Right atrium auricular region (tissue), 2 donors: ENCODE data around the gene CDH19. TPM values are rescaled to one million over a fixed set of nuclear protein-coding genes. Genes with fewer than 3 reads are reported as not detected.

Experiments used
- DNase-seq: peaks from one replicate; pipeline ENCODE4 v3.0.0-alpha.2; 2019; ENCODE audit warnings: low spot score
- H3K27ac ChIP-seq, 2 donors: fragments of 200-600 bp; sonication (generic); 1 replicate in 1 of 2; 2 replicates in 1 of 2; pipeline ENCODE4 v1.5.1; 2016 to 2019
- H3K27me3 ChIP-seq, 2 donors: fragments of 200-600 bp; sonication (generic); one replicate each; pipeline versions ENCODE4 v1.5.1 to v1.6.0; 2017 to 2019
- H3K36me3 ChIP-seq: fragments of 200-600 bp; sonication (generic); one replicate; pipeline ENCODE4 v1.5.1; 2016
- H3K4me1 ChIP-seq, 2 donors: fragments of 200-600 bp; sonication (generic); one replicate each; pipeline versions ENCODE4 v1.5.1 to v1.6.0; 2017 to 2019
- H3K4me3 ChIP-seq, 2 donors: fragments of 200-600 bp; sonication (generic); 1 replicate in 1 of 2; 2 replicates in 1 of 2; pipeline ENCODE4 v1.5.1; 2017 to 2019; ENCODE audit warnings: mild to moderate bottlenecking in 1 of 2, moderate library complexity in 1 of 2
- H3K9me3 ChIP-seq, 2 donors: fragments of 200-600 bp; sonication (generic); one replicate each; pipeline ENCODE4 v1.5.1; 2019
- total RNA-seq, 2 donors: library from RNA; depleted of rRNA; stranded (reverse); fragments of >200 nt; gene quantifications; one replicate each; pipeline ENCODE4 v1.1.0, GENCODE V29; 2016
- TF ChIP-seq, protein P1 (sequence below), 2 donors: fragments of 200-600 bp; sonication (generic); IDR thresholded peaks; one replicate each; pipeline ENCODE4 v1.5.1; 2019; ENCODE audit warnings: antibody characterized with exemption in 2 of 2

Gene CDH19
- total RNA-seq, 2 donors from 2014 or later: 30.4 to 72.3 TPM

DNA sequence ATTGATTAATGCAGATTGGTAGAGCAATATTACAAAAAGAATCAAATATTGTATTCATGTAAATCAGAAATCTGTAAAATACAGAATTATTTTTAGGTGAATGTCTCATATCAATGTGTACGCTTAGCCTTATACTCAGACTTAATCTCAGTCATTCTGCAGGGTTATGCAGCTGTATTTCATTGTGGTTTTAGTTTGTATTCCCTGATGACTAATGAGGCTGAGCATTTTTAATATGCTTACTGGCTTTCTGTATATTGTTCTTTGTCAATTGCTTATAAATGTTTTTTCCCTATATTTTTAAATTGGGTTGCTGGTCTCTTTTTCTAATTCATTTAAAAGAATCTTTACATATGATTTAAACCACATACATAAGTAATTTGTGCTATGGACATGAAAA is 50.1 kb downstream of the CDH19 start:
- no peaks in the 10 kb centered on the region for H3K4me1 ChIP-seq
- no peak for DNase-seq
- no peaks in the 10 kb centered on the region for H3K36me3 ChIP-seq
- H3K9me3 ChIP-seq: no peaks in the 10 kb centered on the region
- H3K27ac ChIP-seq: no peak overlapping the region
- no peaks in the 10 kb centered on the region for H3K27me3 ChIP-seq
- TF ChIP-seq, protein P1, sequence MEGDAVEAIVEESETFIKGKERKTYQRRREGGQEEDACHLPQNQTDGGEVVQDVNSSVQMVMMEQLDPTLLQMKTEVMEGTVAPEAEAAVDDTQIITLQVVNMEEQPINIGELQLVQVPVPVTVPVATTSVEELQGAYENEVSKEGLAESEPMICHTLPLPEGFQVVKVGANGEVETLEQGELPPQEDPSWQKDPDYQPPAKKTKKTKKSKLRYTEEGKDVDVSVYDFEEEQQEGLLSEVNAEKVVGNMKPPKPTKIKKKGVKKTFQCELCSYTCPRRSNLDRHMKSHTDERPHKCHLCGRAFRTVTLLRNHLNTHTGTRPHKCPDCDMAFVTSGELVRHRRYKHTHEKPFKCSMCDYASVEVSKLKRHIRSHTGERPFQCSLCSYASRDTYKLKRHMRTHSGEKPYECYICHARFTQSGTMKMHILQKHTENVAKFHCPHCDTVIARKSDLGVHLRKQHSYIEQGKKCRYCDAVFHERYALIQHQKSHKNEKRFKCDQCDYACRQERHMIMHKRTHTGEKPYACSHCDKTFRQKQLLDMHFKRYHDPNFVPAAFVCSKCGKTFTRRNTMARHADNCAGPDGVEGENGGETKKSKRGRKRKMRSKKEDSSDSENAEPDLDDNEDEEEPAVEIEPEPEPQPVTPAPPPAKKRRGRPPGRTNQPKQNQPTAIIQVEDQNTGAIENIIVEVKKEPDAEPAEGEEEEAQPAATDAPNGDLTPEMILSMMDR (IDR thresholded peaks at IDR 0.05): no peak
- H3K4me3 ChIP-seq: no peak overlapping the region

DNA sequence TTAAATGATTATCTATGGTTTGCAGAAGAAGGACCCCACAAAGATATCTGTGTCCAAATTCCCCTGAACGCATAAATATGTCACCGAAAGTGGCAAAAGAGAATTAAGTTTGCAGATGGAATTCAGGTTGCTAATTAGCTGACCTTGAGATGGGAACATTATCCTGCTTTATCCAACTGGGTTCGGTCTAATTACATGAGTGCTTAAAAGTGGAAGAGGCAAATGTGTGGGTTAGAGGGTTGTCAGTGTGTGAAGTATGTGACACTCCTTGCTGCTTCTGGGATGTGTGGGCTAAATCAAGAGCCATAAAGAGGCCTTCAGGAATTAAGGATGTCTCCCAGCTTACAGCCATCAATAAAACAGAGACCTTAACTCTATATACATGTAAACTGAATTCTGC is 53.5 kb downstream of the CDH19 start:
- TF ChIP-seq, protein P1 (IDR thresholded peaks at IDR 0.05): no peak
- Histone ChIP-seq H3K27ac (no peak overlapping the region), H3K9me3 (no peaks in the 10 kb centered on the region), H3K27me3 (no peaks in the 10 kb centered on the region), H3K4me3 (no peak overlapping the region), H3K36me3 (no peaks in the 10 kb centered on the region), H3K4me1 (no peaks in the 10 kb centered on the region)
- DNase-seq: no peak

DNA sequence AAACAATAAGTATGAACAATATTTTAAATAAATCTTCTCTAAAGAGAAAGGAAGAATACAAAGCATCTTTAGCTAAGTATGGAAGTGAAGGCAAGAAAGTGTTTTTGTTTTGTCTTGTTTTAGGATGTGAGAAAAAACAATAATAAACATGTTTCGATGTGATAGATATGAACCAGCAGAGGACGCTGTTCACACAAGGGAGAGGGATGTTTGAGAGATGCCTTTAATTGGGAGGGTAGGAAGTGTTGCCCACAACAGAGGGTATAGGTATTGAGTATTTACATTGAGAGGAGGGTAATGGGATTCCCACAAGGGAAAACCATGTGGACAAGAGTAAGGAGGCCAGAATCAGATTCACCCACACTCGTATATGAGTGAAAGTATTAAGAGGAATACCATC is 55.1 kb downstream of the CDH19 start:
- TF ChIP-seq, protein P1 (IDR thresholded peaks at IDR 0.05): no peak
- no peak overlapping the region for H3K4me3 ChIP-seq
- H3K27ac ChIP-seq: no peak overlapping the region
- no peak for DNase-seq
- H3K27me3 ChIP-seq: no peaks in the 10 kb centered on the region
- H3K36me3 ChIP-seq: no peaks in the 10 kb centered on the region
- H3K4me1 ChIP-seq: no peaks in the 10 kb centered on the region
- no peaks in the 10 kb centered on the region for H3K9me3 ChIP-seq

DNA sequence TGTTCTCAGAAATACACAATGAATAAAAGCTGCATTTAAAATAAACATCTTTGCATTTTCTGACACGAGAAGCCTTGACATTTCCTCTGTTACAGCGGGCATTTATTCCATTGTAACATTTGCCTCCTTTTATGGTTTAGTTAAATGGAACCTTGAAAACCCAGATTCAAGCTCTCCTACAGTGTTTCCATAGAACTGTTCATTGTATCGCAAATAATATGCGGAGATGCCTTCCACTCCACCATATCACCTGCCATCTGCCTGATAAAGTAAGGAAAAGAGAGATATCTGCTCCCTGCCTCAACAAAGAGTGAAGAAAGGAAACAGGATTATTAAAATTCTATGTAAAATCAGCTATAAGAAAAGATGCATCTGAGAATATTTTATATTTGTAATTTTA is 69.8 kb downstream of the CDH19 start:
- Histone ChIP-seq H3K27ac (no peak overlapping the region), H3K9me3 (no peaks in the 10 kb centered on the region), H3K4me1 (no peaks in the 10 kb centered on the region), H3K4me3 (no peak overlapping the region), H3K27me3 (no peaks in the 10 kb centered on the region), H3K36me3 (no peaks in the 10 kb centered on the region)
- DNase-seq: no peak
- TF ChIP-seq, protein P1 (IDR thresholded peaks at IDR 0.05): no peak

DNA sequence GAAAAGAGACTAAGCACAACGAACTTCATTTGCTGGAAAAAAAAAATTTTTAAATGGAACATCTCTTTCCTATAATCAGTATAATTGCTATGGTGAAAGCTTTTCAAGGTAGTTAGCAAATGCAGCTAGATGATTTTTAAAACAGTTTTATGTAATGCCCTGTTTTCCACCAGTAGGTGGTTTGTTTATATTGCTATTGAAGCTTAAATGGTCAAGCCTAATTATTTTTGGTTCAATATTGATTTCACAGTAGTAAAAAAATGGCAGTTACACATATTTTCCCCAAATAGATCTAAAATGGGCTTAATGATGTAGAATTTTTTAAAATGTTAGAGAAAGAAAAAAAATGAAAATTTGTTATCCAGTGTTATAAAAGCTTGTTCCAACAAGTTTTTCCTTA is 70.2 kb downstream of the CDH19 start:
- no peaks in the 10 kb centered on the region for H3K4me1 ChIP-seq
- H3K4me3 ChIP-seq: no peak overlapping the region
- TF ChIP-seq, protein P1 (IDR thresholded peaks at IDR 0.05): no peak
- H3K27me3 ChIP-seq: no peaks in the 10 kb centered on the region
- no peak overlapping the region for H3K27ac ChIP-seq
- H3K36me3 ChIP-seq: no peaks in the 10 kb centered on the region
- DNase-seq: no peak
- no peaks in the 10 kb centered on the region for H3K9me3 ChIP-seq

DNA sequence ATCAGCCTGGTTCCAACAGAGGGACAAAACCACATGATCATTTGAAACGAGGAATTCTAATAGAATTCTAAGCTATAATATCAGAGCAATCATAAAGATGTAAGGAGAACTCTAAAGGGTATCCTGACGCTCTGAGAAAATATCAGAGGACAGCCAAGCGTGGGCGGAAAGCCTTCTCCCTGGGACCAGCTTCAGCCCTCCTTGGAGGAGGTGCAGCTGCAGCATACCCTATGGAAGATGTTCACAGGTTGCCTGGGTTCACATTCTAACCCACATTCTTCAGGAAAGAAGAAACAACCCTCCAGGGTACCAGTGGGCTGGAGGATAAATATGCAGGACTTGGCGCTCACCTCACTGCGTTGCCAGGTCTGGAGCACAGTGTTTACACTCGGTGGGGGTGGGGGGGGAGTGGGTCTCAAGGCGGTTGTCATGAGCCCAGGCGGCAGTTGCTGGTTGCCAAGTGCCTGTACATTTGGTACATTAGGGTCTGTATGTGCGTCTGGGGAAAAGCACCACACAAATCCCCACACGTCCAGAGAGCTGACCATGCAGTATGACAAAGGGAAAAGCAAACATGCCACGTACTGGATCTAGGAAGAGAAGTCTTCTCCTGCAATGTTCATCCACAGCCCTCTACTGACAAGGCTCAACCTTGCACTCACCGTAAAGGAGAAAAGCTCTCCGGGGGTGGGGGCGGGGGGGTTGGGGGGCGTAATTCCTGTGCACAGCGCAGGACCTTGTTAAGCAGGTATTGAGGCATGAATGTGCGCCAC is 80.5 kb downstream of the CDH19 start:
- TF ChIP-seq, protein P1 (IDR thresholded peaks at IDR 0.05): no peak
- Histone ChIP-seq H3K9me3 (no peaks in the 10 kb centered on the region), H3K4me3 (no peak overlapping the region), H3K36me3 (no peaks in the 10 kb centered on the region), H3K27me3 (no peaks in the 10 kb centered on the region), H3K4me1 (no peaks in the 10 kb centered on the region), H3K27ac (no peak overlapping the region)
- no peak for DNase-seq
